SJCRH30 (cell line): Measurements from ENCODE around the gene PPP1R13B. TPM values are rescaled to one million over a fixed set of nuclear protein-coding genes. Genes with fewer than 3 reads are reported as not detected.
"Not testable (repeated sequence)": the region's sequence is repeated elsewhere in the genome, so short reads cannot be mapped to it uniquely, and the experiment has no call there.

Experiments used
- DNase-seq, 2 experiments: peaks; one replicate each; pipeline ENCODE4 v3.0.0-alpha.2; 2015 to 2020
- H3K27ac ChIP-seq: fragments of 250-450 bp; sonication (Bioruptor Pico); 2 replicates; pipeline ENCODE4 v1.5.1; 2020; ENCODE audit warnings: mild to moderate bottlenecking, moderate library complexity
- H3K27me3 ChIP-seq: fragments of 250-450 bp; sonication (Bioruptor Pico); 2 replicates; pipeline ENCODE4 v1.5.1; 2020; ENCODE audit warnings: mild to moderate bottlenecking, moderate library complexity
- H3K36me3 ChIP-seq: fragments of 250-450 bp; sonication (Bioruptor Pico); 2 replicates; pipeline ENCODE4 v1.5.1; 2020; ENCODE audit warnings: mild to moderate bottlenecking, moderate library complexity
- H3K4me1 ChIP-seq: fragments of 250-450 bp; sonication (Bioruptor Pico); 2 replicates; pipeline ENCODE4 v1.5.1; 2020; ENCODE audit warnings: mild to moderate bottlenecking, moderate library complexity
- H3K4me3 ChIP-seq: fragments of 250-450 bp; sonication (Bioruptor Pico); 2 replicates; pipeline ENCODE4 v1.5.1; 2020; ENCODE audit warnings: mild to moderate bottlenecking, moderate library complexity
- H3K9me3 ChIP-seq: fragments of 250-450 bp; sonication (Bioruptor Pico); replicated peaks from 2 replicates; pipeline ENCODE4 v1.5.1; 2020; ENCODE audit warnings: mild to moderate bottlenecking, moderate library complexity
- total RNA-seq: library from RNA; depleted of rRNA; stranded (reverse); fragments of >200 nt; shearing (Covaris generic); gene quantifications from 2 replicates; pipeline ENCODE4 v1.2.3, GENCODE V29; 2014

Gene PPP1R13B
- total RNA-seq, 1 experiment from 2014 or later: 10.5 TPM

DNA sequence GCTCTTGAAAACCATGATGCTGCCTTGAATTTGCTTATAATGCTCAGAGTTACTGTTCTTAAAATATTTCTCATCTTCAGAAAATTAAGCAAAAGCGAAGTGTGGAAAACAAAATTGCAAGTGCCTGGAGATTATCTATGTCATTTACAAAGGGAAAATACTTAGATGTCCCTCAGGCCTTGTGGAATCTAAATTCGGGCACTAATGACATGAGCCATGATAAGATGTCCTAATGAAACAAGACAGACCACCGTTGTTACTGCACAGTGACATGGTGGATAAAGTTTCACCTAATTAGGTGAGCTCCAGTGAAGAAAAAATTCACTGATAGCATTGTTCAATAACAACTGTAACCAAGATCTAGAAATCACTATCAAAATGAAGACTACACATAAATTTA lies 30.4 kb downstream of the PPP1R13B start:
- H3K4me3 ChIP-seq: no peak overlapping the region
- H3K4me1 ChIP-seq: peaks cover 5% of the 10 kb centered on the region
- no peaks in the 10 kb centered on the region for H3K27me3 ChIP-seq
- H3K9me3 ChIP-seq: no peaks in the 10 kb centered on the region
- no peaks in the 10 kb centered on the region for H3K36me3 ChIP-seq
- H3K27ac ChIP-seq: no peak overlapping the region
- peak in 1 of 2 experiments; percentile 18 for DNase-seq

GRCh38 chr14:103815253-103815652 lies 32.1 kb downstream of the PPP1R13B start:
- Histone ChIP-seq H3K27ac (no peak overlapping the region), H3K36me3 (no peaks in the 10 kb centered on the region), H3K4me1 (no peaks in the 10 kb centered on the region), H3K9me3 (no peaks in the 10 kb centered on the region), H3K4me3 (no peak overlapping the region), H3K27me3 (no peaks in the 10 kb centered on the region)
- no peak for DNase-seq

- Histone ChIP-seq H3K4me1 (no peaks in the 10 kb centered on the region), H3K4me3 (no peak overlapping the region), H3K36me3 (no peaks in the 10 kb centered on the region), H3K9me3 (no peaks in the 10 kb centered on the region), H3K27ac (no peak overlapping the region), H3K27me3 (no peaks in the 10 kb centered on the region)
- no peak for DNase-seq
Observed at GRCh38 chr14:103811189-103811588, 36.2 kb downstream of the PPP1R13B start.

GRCh38 chr14:103808403-103809001 lies 38.9 kb downstream of the PPP1R13B start:
- Histone ChIP-seq H3K36me3 (no peaks in the 10 kb centered on the region), H3K4me3 (no peak overlapping the region), H3K4me1 (no peaks in the 10 kb centered on the region), H3K27me3 (no peaks in the 10 kb centered on the region), H3K9me3 (no peaks in the 10 kb centered on the region), H3K27ac (no peak overlapping the region)
- DNase-seq: peak; percentile 85 to 91

- H3K9me3 ChIP-seq: no peaks in the 10 kb centered on the region
- H3K27ac ChIP-seq: no peak overlapping the region
- H3K4me3 ChIP-seq: no peak overlapping the region
- H3K36me3 ChIP-seq: no peaks in the 10 kb centered on the region
- no peak for DNase-seq
- no peaks in the 10 kb centered on the region for H3K27me3 ChIP-seq
- no peaks in the 10 kb centered on the region for H3K4me1 ChIP-seq
Observed at GRCh38 chr14:103806805-103807204, 40.6 kb downstream of the PPP1R13B start.

GRCh38 chr14:103805708-103806107 lies 41.7 kb downstream of the PPP1R13B start:
- no peaks in the 10 kb centered on the region for H3K9me3 ChIP-seq
- H3K36me3 ChIP-seq: no peaks in the 10 kb centered on the region
- H3K4me3 ChIP-seq: no peak overlapping the region
- no peaks in the 10 kb centered on the region for H3K27me3 ChIP-seq
- no peak overlapping the region for H3K27ac ChIP-seq
- no peak for DNase-seq
- H3K4me1 ChIP-seq: no peaks in the 10 kb centered on the region

DNA sequence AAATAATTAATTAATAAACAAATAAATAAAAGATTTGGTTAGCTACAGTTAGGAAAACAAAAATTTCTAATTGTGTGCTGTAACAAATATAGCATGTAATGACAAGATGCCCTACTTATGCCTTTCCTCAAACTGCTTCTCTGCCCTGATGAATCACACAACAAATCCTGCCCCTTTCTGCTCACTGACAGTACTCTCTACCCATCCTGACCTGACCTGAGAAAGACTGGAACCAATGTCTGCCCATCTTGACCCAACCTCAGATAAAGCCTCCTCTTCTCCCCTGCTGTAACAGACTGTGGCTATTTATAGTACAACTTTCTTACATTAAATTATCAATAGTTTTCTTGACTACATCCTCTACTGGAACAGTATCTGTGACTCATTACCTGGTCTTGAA lies 43.7 kb downstream of the PPP1R13B start:
- H3K27ac ChIP-seq: no peak overlapping the region
- no peak overlapping the region for H3K4me3 ChIP-seq
- no peaks in the 10 kb centered on the region for H3K4me1 ChIP-seq
- no peaks in the 10 kb centered on the region for H3K27me3 ChIP-seq
- DNase-seq: no peak
- no peaks in the 10 kb centered on the region for H3K36me3 ChIP-seq
- H3K9me3 ChIP-seq: no peaks in the 10 kb centered on the region

DNA sequence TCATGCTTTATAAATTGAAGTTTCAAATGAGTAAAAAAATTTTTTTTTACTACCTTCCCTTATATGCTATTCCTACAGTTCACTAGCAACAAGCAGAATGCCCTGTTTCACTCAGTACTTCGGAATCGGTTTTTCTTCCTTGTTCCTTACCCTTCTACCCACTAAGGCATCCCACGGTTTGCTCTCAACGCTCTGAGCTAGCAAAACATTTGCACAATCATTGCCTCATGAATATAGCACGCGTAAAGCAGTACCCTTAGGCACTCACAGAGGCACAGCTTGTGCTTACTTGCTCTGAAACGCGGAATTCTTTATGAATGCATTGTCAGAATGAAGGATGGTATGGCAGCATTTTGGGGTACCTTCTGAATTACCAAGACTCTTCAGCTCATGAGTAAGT lies 45.0 kb downstream of the PPP1R13B start:
- DNase-seq: no peak
- Histone ChIP-seq H3K4me3 (no peak overlapping the region), H3K36me3 (no peaks in the 10 kb centered on the region), H3K4me1 (no peaks in the 10 kb centered on the region), H3K27ac (no peak overlapping the region), H3K9me3 (no peaks in the 10 kb centered on the region), H3K27me3 (no peaks in the 10 kb centered on the region)

DNA sequence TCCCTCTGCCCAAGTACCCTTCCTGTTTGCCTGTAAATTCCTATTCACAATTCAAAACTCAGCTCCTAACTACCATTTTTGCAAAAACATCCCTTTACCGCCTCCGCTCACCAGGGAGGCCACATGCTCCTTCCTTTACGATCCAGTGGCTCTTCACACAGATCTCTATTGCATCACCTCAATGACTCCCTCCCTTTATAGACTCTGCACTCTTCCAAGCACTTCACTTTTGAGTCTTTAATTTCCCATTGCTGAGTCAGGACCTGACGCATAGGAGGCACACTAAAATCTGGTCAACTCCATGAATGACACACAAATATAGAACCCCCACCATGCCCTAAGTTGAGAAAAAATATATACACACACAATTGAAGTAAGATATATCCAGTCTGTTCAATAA lies 45.9 kb downstream of the PPP1R13B start:
- H3K9me3 ChIP-seq: no peaks in the 10 kb centered on the region
- H3K27ac ChIP-seq: no peak overlapping the region
- no peak overlapping the region for H3K4me3 ChIP-seq
- H3K4me1 ChIP-seq: no peaks in the 10 kb centered on the region
- no peaks in the 10 kb centered on the region for H3K27me3 ChIP-seq
- no peaks in the 10 kb centered on the region for H3K36me3 ChIP-seq
- DNase-seq: no peak

DNA sequence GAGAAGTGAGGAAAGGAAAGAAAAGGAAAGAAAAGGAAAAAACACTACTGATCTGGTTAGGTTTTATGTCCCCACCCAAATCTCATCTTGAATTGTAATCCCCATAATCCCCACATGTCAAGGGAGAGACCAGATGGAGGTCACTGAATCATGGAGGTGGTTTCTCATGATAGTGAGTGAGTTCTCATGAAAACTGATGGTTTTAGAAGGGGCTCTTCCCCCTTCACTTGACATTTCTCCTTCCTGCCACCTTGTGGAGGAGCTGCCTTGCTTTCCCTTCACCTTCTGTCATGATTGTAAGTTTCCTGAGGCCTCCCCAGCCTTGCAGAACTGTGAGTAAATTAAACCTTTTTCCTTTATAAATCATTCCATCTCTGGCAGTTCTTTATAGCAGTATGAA lies 54.2 kb downstream of the PPP1R13B start:
- DNase-seq: peak in 1 of 2 experiments; percentile 24
- not testable (repeated sequence) for H3K27me3 ChIP-seq, H3K4me1 ChIP-seq, H3K4me3 ChIP-seq, H3K27ac ChIP-seq, H3K36me3 ChIP-seq, H3K9me3 ChIP-seq

DNA sequence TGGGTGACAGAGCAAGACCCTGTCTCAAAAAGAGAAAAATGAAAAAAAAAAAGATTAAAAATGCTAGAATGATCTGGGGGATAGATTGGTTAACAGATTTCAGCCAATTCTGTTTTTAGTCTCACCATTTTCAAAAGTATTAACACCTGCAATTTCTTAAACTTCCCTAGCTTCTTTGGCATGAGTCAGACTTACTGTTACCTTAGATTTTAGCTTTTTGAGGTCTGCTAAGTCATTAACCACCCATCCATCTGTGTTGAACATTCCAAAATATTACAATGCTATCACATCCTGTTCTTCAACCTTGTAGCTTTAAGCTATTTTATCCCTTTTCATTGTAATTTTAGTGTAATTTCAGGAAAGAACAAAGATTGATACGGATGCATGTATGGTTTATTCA lies 59.3 kb downstream of the PPP1R13B start:
- Histone ChIP-seq H3K4me3 (no peak overlapping the region), H3K27ac (no peak overlapping the region), H3K9me3 (no peaks in the 10 kb centered on the region), H3K4me1 (no peaks in the 10 kb centered on the region), H3K27me3 (no peaks in the 10 kb centered on the region), H3K36me3 (no peaks in the 10 kb centered on the region; the same call in 1 of the 2 replicates)
- DNase-seq: no peak

DNA sequence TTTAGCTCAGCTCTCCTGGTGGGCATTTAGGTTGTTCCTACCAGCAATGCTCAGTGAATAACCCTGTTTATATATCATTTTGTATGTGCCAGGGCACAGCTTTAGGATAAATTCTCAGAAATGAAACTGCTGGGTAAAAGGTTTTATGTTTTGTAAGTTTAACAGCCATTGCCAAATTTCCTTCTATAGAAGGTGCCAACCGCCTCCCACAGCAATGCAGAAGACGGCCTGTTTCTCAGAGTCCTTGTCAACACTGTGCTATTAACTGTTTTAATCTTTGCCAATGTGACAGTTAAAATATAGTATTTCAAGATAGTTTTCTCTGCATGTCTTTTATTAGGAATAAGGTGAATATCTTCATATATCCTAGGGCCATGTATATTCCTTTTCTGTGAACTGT lies 65.0 kb downstream of the PPP1R13B start:
- H3K4me3 ChIP-seq: no peak overlapping the region
- H3K36me3 ChIP-seq: peaks cover 9% of the 10 kb centered on the region
- no peaks in the 10 kb centered on the region for H3K9me3 ChIP-seq
- DNase-seq: no peak
- H3K4me1 ChIP-seq: no peaks in the 10 kb centered on the region
- H3K27me3 ChIP-seq: no peaks in the 10 kb centered on the region
- no peak overlapping the region for H3K27ac ChIP-seq

GRCh38 chr14:103776319-103776718 lies 71.1 kb downstream of the PPP1R13B start:
- H3K27ac ChIP-seq, H3K27me3 ChIP-seq, DNase-seq, H3K9me3 ChIP-seq, H3K4me3 ChIP-seq, H3K4me1 ChIP-seq: not testable (repeated sequence)
- H3K36me3 ChIP-seq: peaks cover 16% of the 10 kb centered on the region

DNA sequence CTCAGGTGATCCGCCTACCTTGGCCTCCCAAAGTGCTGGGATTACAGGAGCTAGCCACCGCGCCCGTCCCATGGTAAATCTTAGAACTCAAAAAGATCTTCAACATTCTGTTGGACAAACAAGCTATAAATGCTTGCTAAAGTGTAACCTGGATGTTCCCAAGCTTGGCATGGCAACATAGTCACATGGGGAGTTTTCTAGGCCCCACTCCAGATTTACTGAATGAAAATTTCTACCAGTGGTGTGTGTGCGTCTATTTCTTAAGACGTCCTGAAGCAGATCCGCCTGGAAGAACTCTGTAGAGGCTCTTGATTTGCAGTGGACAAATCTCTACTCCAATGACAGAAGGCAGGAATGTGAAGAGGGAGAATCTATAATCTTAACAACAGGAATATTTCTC lies 71.9 kb downstream of the PPP1R13B start:
- Histone ChIP-seq H3K27ac (no peak overlapping the region), H3K9me3 (peaks cover 6% of the 10 kb centered on the region; the same call in 1 of the 2 replicates), H3K27me3 (no peaks in the 10 kb centered on the region), H3K36me3 (peaks cover 13% of the 10 kb centered on the region), H3K4me3 (no peak overlapping the region), H3K4me1 (no peaks in the 10 kb centered on the region)
- no peak for DNase-seq

- Histone ChIP-seq H3K4me1 (no peaks in the 10 kb centered on the region), H3K36me3 (peaks cover 9% of the 10 kb centered on the region), H3K27ac (no peak overlapping the region), H3K9me3 (peaks cover 6% of the 10 kb centered on the region; the same call in 1 of the 2 replicates), H3K27me3 (no peaks in the 10 kb centered on the region), H3K4me3 (no peak overlapping the region)
- no peak for DNase-seq
Observed at GRCh38 chr14:103773521-103773920, 73.9 kb downstream of the PPP1R13B start.

DNA sequence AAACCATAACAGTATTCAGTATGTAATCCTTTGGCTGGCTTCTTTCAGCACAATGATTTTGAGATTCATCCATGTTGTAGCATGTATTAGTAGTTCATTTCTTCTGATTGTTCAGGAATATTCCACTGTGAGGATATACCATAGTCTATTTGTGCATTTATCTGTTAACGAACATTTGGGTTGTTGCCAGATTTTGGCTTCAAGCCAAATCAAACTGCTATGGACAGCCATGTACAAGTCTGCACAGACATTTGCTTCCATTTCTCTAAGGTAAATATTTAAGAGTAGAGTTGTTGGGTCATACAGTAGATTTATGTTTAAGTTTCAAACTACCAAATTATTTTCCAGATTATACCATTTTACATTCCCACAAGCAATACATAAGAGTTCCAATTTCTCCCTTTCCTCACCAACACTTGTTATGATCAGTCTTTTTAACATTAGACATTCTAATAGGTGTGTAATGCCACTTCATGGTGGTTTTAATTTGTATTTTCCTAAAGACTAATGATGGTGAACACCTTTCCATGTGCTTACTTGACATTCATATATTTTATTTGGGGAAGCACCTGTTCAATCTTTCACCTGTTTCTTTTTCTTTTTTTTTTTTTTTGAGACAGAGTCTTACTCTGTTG lies 75.2 kb downstream of the PPP1R13B start:
- no peaks in the 10 kb centered on the region for H3K27me3 ChIP-seq
- H3K36me3 ChIP-seq: peaks cover 7% of the 10 kb centered on the region
- no peak overlapping the region for H3K27ac ChIP-seq
- H3K4me1 ChIP-seq: no peaks in the 10 kb centered on the region
- no peak overlapping the region for H3K4me3 ChIP-seq
- peaks cover 6% of the 10 kb centered on the region; the same call in 1 of the 2 replicates for H3K9me3 ChIP-seq
- no peak for DNase-seq
